Measurements from ENCODE around the gene POPDC3. TPM values are rescaled to one million over a fixed set of nuclear protein-coding genes. Genes with fewer than 3 reads are reported as not detected.

Gene POPDC3
- total and polyA plus RNA-seq, 2 donors (not counting 1 experiment from before 2014, with no cell fraction given): not detected

DNA sequence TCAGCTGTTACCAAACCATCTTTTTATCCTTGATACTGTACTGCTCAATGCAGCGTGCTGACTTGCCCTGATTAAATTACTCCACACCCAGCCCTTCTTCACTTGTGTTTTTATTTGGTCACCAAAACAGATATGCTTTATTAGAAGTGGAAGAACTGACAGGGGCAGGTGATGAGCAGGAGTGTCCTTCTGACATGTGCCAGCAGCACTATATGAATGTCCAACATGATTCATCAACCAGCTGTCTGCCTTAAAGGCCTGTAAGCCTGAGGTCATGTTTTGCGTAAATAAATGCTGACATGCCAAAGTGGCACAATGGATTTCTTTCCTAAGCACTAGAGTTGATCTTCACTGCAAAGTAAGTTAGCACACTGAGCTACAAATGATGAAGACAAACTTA lies 15.4 kb downstream of the POPDC3 start:
- ATAC-seq (ENCODE audit: low read depth): no peak
- no peak overlapping the region for H3K4me2 ChIP-seq (replicated peaks; ENCODE audit: low read depth, low read length, poor library complexity, severe bottlenecking)
- no peak overlapping the region for H3K27ac ChIP-seq (ENCODE audit: low read length in 2 of 2)
- no peaks in the 10 kb centered on the region for H3K36me3 ChIP-seq (replicated peaks in 1 of 2; ENCODE audit: control extremely low read depth in 1 of 2, control insufficient read depth in 1 of 2, extremely low read depth in 1 of 2, insufficient read depth in 2 of 2, low read length in 1 of 2)
- POLR2A ChIA-PET: no interaction called here
- H3K9me3 Mint-ChIP-seq (ENCODE audit: insufficient read depth): no peaks in the 10 kb centered on the region
- H3K27ac Mint-ChIP-seq: no peak overlapping the region
- peaks cover 0 to 4% (median 0%) of the 10 kb centered on the region in 4 experiments for H3K27me3 ChIP-seq (replicated peaks in 1 of 4; ENCODE audit: control extremely low read depth in 1 of 4, control insufficient read depth in 3 of 4, insufficient read depth in 4 of 4, low read length in 3 of 4)
- intact Hi-C loops (cut with micrococcal nuclease): no loop called here
- H3K4me3 ChIP-seq (ENCODE audit: control extremely low read depth in 1 of 5, extremely low read depth in 1 of 5, insufficient read depth in 1 of 5, low read depth in 2 of 5, low read length in 4 of 5): no peak overlapping the region
- CTCF ChIA-PET: no interaction called here
- H3K9me3 ChIP-seq (ENCODE audit: control extremely low read depth in 1 of 3, control insufficient read depth in 2 of 3, insufficient read depth in 1 of 3, low read length in 2 of 3): no peaks in the 10 kb centered on the region
- 90% methylated on average over 2 of the region's 2 CpGs for WGBS (ENCODE audit: insufficient coverage)
- no peak for TF ChIP-seq EZH2 (IDR thresholded peaks at IDR 0.05; ENCODE audit: borderline replicate concordance, insufficient read depth, low read depth, low read length, poor library complexity, severe bottlenecking)
- TF ChIP-seq, protein P1, sequence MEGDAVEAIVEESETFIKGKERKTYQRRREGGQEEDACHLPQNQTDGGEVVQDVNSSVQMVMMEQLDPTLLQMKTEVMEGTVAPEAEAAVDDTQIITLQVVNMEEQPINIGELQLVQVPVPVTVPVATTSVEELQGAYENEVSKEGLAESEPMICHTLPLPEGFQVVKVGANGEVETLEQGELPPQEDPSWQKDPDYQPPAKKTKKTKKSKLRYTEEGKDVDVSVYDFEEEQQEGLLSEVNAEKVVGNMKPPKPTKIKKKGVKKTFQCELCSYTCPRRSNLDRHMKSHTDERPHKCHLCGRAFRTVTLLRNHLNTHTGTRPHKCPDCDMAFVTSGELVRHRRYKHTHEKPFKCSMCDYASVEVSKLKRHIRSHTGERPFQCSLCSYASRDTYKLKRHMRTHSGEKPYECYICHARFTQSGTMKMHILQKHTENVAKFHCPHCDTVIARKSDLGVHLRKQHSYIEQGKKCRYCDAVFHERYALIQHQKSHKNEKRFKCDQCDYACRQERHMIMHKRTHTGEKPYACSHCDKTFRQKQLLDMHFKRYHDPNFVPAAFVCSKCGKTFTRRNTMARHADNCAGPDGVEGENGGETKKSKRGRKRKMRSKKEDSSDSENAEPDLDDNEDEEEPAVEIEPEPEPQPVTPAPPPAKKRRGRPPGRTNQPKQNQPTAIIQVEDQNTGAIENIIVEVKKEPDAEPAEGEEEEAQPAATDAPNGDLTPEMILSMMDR (IDR thresholded peaks at IDR 0.05): no peak
- no peak for DNase-seq
- H2AFZ ChIP-seq (ENCODE audit: insufficient read depth, low read depth, low read length, poor library complexity, severe bottlenecking): no peak overlapping the region
- no peaks in the 10 kb centered on the region for H3K4me1 ChIP-seq (ENCODE audit: control insufficient read depth in 2 of 2, insufficient read depth in 2 of 2, low read length in 2 of 2)
- H3K4me3 Mint-ChIP-seq: no peak overlapping the region
- peaks cover 34% of the 10 kb centered on the region for H3K27me3 Mint-ChIP-seq
- no peaks in the 10 kb centered on the region for H4K20me1 ChIP-seq (ENCODE audit: control insufficient read depth, insufficient read depth, low read length, poor library complexity, severe bottlenecking)
- H3K4me1 Mint-ChIP-seq: no peaks in the 10 kb centered on the region
- H3K9ac ChIP-seq (ENCODE audit: low read length): no peak overlapping the region
- H3K79me2 ChIP-seq (ENCODE audit: control insufficient read depth, insufficient read depth, low read length): no peaks in the 10 kb centered on the region

DNA sequence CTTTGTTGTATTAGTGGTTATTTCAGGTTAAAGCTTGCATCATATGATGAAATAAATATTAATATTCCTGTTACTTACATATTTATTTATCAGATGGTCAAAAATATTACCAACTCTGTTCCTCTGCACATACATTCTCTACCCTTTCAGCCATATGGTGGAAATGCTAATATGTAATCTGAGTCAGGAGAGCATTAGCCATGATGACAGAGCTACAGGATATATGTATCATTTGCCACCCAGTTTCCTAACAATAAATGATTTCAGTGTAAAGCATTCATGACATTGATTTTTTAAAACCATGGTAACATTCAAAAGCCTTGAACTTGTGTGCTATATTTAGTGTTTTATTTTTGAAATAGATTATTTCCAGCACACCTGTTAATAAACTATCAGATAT lies 16.6 kb downstream of the POPDC3 start:
- no peak overlapping the region for H3K4me2 ChIP-seq (replicated peaks; ENCODE audit: low read depth, low read length, poor library complexity, severe bottlenecking)
- no peak for DNase-seq
- intact Hi-C loops (cut with micrococcal nuclease): no loop called here
- no peaks in the 10 kb centered on the region for H4K20me1 ChIP-seq (ENCODE audit: control insufficient read depth, insufficient read depth, low read length, poor library complexity, severe bottlenecking)
- H3K9me3 Mint-ChIP-seq (ENCODE audit: insufficient read depth): no peaks in the 10 kb centered on the region
- H3K4me1 ChIP-seq (ENCODE audit: control insufficient read depth in 2 of 2, insufficient read depth in 2 of 2, low read length in 2 of 2): no peaks in the 10 kb centered on the region
- no peak overlapping the region for H2AFZ ChIP-seq (ENCODE audit: insufficient read depth, low read depth, low read length, poor library complexity, severe bottlenecking)
- CTCF ChIA-PET: no interaction called here
- H3K79me2 ChIP-seq (ENCODE audit: control insufficient read depth, insufficient read depth, low read length): no peaks in the 10 kb centered on the region
- no peak overlapping the region for H3K4me3 ChIP-seq (ENCODE audit: control extremely low read depth in 1 of 5, extremely low read depth in 1 of 5, insufficient read depth in 1 of 5, low read depth in 2 of 5, low read length in 4 of 5)
- no peak overlapping the region for H3K4me3 Mint-ChIP-seq
- no peaks in the 10 kb centered on the region for H3K4me1 Mint-ChIP-seq
- H3K36me3 ChIP-seq (replicated peaks in 1 of 2; ENCODE audit: control extremely low read depth in 1 of 2, control insufficient read depth in 1 of 2, extremely low read depth in 1 of 2, insufficient read depth in 2 of 2, low read length in 1 of 2): no peaks in the 10 kb centered on the region
- no peak overlapping the region for H3K27ac ChIP-seq (ENCODE audit: low read length in 2 of 2)
- TF ChIP-seq, protein P1 (IDR thresholded peaks at IDR 0.05): no peak
- no peak for TF ChIP-seq EZH2 (IDR thresholded peaks at IDR 0.05; ENCODE audit: borderline replicate concordance, insufficient read depth, low read depth, low read length, poor library complexity, severe bottlenecking)
- no peak overlapping the region for H3K9ac ChIP-seq (ENCODE audit: low read length)
- ATAC-seq (ENCODE audit: low read depth): no peak
- POLR2A ChIA-PET: no interaction called here
- no peak overlapping the region for H3K27ac Mint-ChIP-seq
- H3K27me3 Mint-ChIP-seq: peaks cover 31% of the 10 kb centered on the region
- peaks cover 0 to 4% (median 2%) of the 10 kb centered on the region in 4 experiments for H3K27me3 ChIP-seq (replicated peaks in 1 of 4; ENCODE audit: control extremely low read depth in 1 of 4, control insufficient read depth in 3 of 4, insufficient read depth in 4 of 4, low read length in 3 of 4)
- H3K9me3 ChIP-seq (ENCODE audit: control extremely low read depth in 1 of 3, control insufficient read depth in 2 of 3, insufficient read depth in 1 of 3, low read length in 2 of 3): no peaks in the 10 kb centered on the region
